HL-60 (cell line): ENCODE measurements around the gene EBF3.

Source experiments
- DNase-seq, 2 experiments: peaks; one replicate each; pipeline ENCODE4 v3.0.0-alpha.2; 2010 to 2020; ENCODE audit warnings: low read depth in 1 of 2, low spot score in 1 of 2
- H3K27ac ChIP-seq: fragments of 250-450 bp; sonication (Bioruptor Pico); replicated peaks from 2 replicates; pipeline ENCODE4 v1.5.1; 2020; ENCODE audit warnings: mild to moderate bottlenecking, moderate library complexity
- H3K27me3 ChIP-seq: fragments of 250-450 bp; sonication (Bioruptor Pico); 2 replicates; pipeline ENCODE4 v1.5.1; 2021; ENCODE audit warnings: mild to moderate bottlenecking, moderate library complexity; ENCODE audit not compliant: insufficient read depth, poor library complexity, severe bottlenecking
- H3K4me3 ChIP-seq: replicated peaks from 2 replicates; pipeline ENCODE4 v1.5.1; 2011; ENCODE audit warnings: mild to moderate bottlenecking, control low read depth, low read length; ENCODE audit not compliant: insufficient read depth
- CTCF ChIP-seq: IDR thresholded peaks from one replicate; pipeline ENCODE4 v1.5.1; 2011; ENCODE audit warnings: low read length, control low read depth, inconsistent platforms; ENCODE audit not compliant: insufficient read depth
- GABPA ChIP-seq: IDR thresholded peaks from 2 replicates; pipeline ENCODE4 v1.6.1; 2012; ENCODE audit warnings: low read depth
- POLR2AphosphoS5 ChIP-seq: IDR thresholded peaks from 2 replicates; pipeline ENCODE4 v1.6.1; 2012; ENCODE audit warnings: low read depth
- REST ChIP-seq: IDR thresholded peaks from 2 replicates; pipeline ENCODE4 v1.6.1; 2012; ENCODE audit warnings: low read depth; ENCODE audit not compliant: insufficient replicate concordance
- SPI1 ChIP-seq: IDR thresholded peaks from 2 replicates; pipeline ENCODE4 v1.6.1; 2012; ENCODE audit warnings: low read depth, mild to moderate bottlenecking, borderline replicate concordance

EBF3 gene

GRCh38 chr10:129993621-129994020 is 29.5 kb upstream of the EBF3 start:
- H3K27ac ChIP-seq, result no peak overlapping the region
- no peak for DNase-seq
- no peak for TF ChIP-seq CTCF

GRCh38 chr10:129992356-129992755 is 28.3 kb upstream of the EBF3 start:
- no peak for DNase-seq
- Histone ChIP-seq H3K27me3 (no peaks in the 10 kb centered on the region), H3K4me3 (no peak overlapping the region), H3K27ac (no peak overlapping the region)
- no peak for TF ChIP-seq SPI1
- no peak for TF ChIP-seq CTCF
- no peak for TF ChIP-seq REST
- TF ChIP-seq POLR2AphosphoS5, result no peak
- TF ChIP-seq GABPA, result no peak

More at GRCh38 chr10:129993621-129994020, 29.5 kb upstream of the EBF3 start:
- Histone ChIP-seq H3K4me3 (no peak overlapping the region), H3K27me3 (no peaks in the 10 kb centered on the region)

GRCh38 chr10:129982825-129983224 is 18.8 kb upstream of the EBF3 start:
- TF ChIP-seq REST (no peak), CTCF (no peak), GABPA (no peak), POLR2AphosphoS5 (no peak), SPI1 (no peak)
- no peak for DNase-seq

GRCh38 chr10:129978980-129979379 is 14.9 kb upstream of the EBF3 start:
- H3K27me3 ChIP-seq, result peaks cover 9% of the 10 kb centered on the region
- TF ChIP-seq POLR2AphosphoS5 (no peak), CTCF (no peak), GABPA (no peak), SPI1 (no peak), REST (no peak)
- no peak overlapping the region for H3K27ac ChIP-seq
- no peak for DNase-seq
- no peak overlapping the region for H3K4me3 ChIP-seq

More at GRCh38 chr10:129982825-129983224, 18.8 kb upstream of the EBF3 start:
- H3K4me3 ChIP-seq, result no peak overlapping the region
- no peak overlapping the region for H3K27ac ChIP-seq
- no peaks in the 10 kb centered on the region for H3K27me3 ChIP-seq
